ENCODE results near the gene GLCCI1.

Gene GLCCI1

DNA sequence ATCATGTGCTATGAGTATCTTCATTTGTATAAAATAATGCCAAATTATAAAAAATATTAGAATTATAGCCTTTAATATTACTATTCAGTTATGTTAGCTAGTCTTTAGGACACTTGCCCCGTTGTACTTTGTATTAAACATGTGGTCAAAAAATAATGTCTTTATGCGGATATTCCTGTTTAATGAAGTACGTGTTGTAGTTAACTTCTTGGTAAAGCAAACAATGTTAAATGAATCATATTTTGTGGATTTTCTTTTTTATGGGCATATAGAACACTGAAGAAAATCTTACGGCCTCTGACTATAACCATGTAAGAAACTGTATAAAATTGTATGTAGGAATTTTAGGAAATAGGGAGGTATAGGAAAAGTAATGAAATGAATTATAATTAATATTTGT is 14.3 kb downstream of the GLCCI1 start:
- H4K8ac ChIP-seq (ENCODE audit: low read length), result no peak overlapping the region
- no peak for DNase-seq
- H2AFZ ChIP-seq (ENCODE audit: low read depth, low read length), result no peak overlapping the region
- H2BK5ac ChIP-seq (ENCODE audit: low read depth, low read length, poor library complexity, severe bottlenecking), result no peak overlapping the region
- no peak overlapping the region for H2BK12ac ChIP-seq (ENCODE audit: low read length in 2 of 2)
- H3K9me3 ChIP-seq (ENCODE audit: control insufficient read depth, low read length), result no peaks in the 10 kb centered on the region
- no peaks in the 10 kb centered on the region for H3K4me1 ChIP-seq (ENCODE audit: control insufficient read depth, insufficient read depth, low read depth, low read length)
- no peak overlapping the region for H3K18ac ChIP-seq (ENCODE audit: low read depth in 1 of 2, low read length in 2 of 2)
- no peak overlapping the region for H3K4me2 ChIP-seq (ENCODE audit: low read length, poor library complexity, severe bottlenecking)
- H3K36me3 ChIP-seq (ENCODE audit: control insufficient read depth in 1 of 2, insufficient read depth in 2 of 2, low read depth in 1 of 2, low read length in 2 of 2), result no peaks in the 10 kb centered on the region
- H3K9ac ChIP-seq (ENCODE audit: low read length), result no peak overlapping the region
- H3K79me1 ChIP-seq (replicated peaks; ENCODE audit: low read length, poor library complexity, severe bottlenecking), result peaks cover 9% of the 10 kb centered on the region
- H3K4ac ChIP-seq (ENCODE audit: low read depth in 1 of 2, low read length in 2 of 2), result no peak overlapping the region
- no peak overlapping the region for H3K14ac ChIP-seq (ENCODE audit: low read length in 2 of 2)
- H3K23ac ChIP-seq (ENCODE audit: low read length in 2 of 2), result no peak overlapping the region
- WGBS, result 97% methylated on average over 4 of the region's 4 CpGs
- H2AK5ac ChIP-seq (ENCODE audit: low read length, severe bottlenecking), result no peak overlapping the region
- H3K4me3 ChIP-seq (ENCODE audit: insufficient read depth in 1 of 2, low read depth in 1 of 2, low read length in 2 of 2), result no peak overlapping the region
- H2BK15ac ChIP-seq (ENCODE audit: low read depth, poor library complexity, severe bottlenecking), result no peak overlapping the region
- H2BK120ac ChIP-seq (ENCODE audit: low read depth, low read length), result no peak overlapping the region
- no peak overlapping the region for H4K91ac ChIP-seq (ENCODE audit: low read length)
- no peak overlapping the region for H3K27ac ChIP-seq (ENCODE audit: low read length, poor library complexity, severe bottlenecking)
- H3K27me3 ChIP-seq (ENCODE audit: control insufficient read depth in 1 of 2, insufficient read depth in 1 of 2, low read length in 2 of 2), result no peaks in the 10 kb centered on the region

DNA sequence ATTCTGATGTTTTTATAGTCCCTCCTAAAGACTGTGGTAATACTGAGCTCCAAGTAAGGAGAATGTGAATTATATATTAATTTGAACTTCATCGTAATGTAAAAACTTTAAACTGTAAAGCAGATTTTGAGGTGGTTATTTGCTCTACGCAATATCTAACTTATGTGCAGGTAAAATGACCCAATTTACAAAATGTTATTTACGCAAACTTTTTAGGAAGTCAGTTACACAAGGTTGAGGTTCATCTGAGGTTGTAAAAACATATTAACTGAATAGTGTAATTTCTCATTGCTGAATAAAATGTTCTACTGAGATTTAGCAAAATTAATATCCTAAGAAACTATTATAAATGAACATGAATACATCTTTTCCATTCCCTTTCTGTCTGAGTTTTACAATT is 15.8 kb downstream of the GLCCI1 start:
- H3K4me3 ChIP-seq (ENCODE audit: insufficient read depth in 1 of 2, low read depth in 1 of 2, low read length in 2 of 2), result no peak overlapping the region
- H3K23ac ChIP-seq (ENCODE audit: low read length in 2 of 2), result no peak overlapping the region
- no peak overlapping the region for H3K27ac ChIP-seq (ENCODE audit: low read length, poor library complexity, severe bottlenecking)
- H2AFZ ChIP-seq (ENCODE audit: low read depth, low read length), result no peak overlapping the region
- no peaks in the 10 kb centered on the region for H3K4me1 ChIP-seq (ENCODE audit: control insufficient read depth, insufficient read depth, low read depth, low read length)
- H4K91ac ChIP-seq (ENCODE audit: low read length), result no peak overlapping the region
- no peak overlapping the region for H3K4ac ChIP-seq (ENCODE audit: low read depth in 1 of 2, low read length in 2 of 2)
- no peak for DNase-seq
- H3K14ac ChIP-seq (ENCODE audit: low read length in 2 of 2), result no peak overlapping the region
- peaks cover 11% of the 10 kb centered on the region for H3K79me1 ChIP-seq (replicated peaks; ENCODE audit: low read length, poor library complexity, severe bottlenecking)
- H3K27me3 ChIP-seq (ENCODE audit: control insufficient read depth in 1 of 2, insufficient read depth in 1 of 2, low read length in 2 of 2), result no peaks in the 10 kb centered on the region
- H2BK120ac ChIP-seq (ENCODE audit: low read depth, low read length), result no peak overlapping the region
- H2BK15ac ChIP-seq (ENCODE audit: low read depth, poor library complexity, severe bottlenecking), result no peak overlapping the region
- no peaks in the 10 kb centered on the region for H3K9me3 ChIP-seq (ENCODE audit: control insufficient read depth, low read length)
- H2BK5ac ChIP-seq (ENCODE audit: low read depth, low read length, poor library complexity, severe bottlenecking), result no peak overlapping the region
- H3K18ac ChIP-seq (ENCODE audit: low read depth in 1 of 2, low read length in 2 of 2), result no peak overlapping the region
- no peak overlapping the region for H2AK5ac ChIP-seq (ENCODE audit: low read length, severe bottlenecking)
- H4K8ac ChIP-seq (ENCODE audit: low read length), result no peak overlapping the region
- WGBS, result 100% methylated on average over 2 of the region's 3 CpGs
- no peak overlapping the region for H3K9ac ChIP-seq (ENCODE audit: low read length)
- H3K36me3 ChIP-seq (ENCODE audit: control insufficient read depth in 1 of 2, insufficient read depth in 2 of 2, low read depth in 1 of 2, low read length in 2 of 2), result no peaks in the 10 kb centered on the region
- no peak overlapping the region for H2BK12ac ChIP-seq (ENCODE audit: low read length in 2 of 2)
- H3K4me2 ChIP-seq (ENCODE audit: low read length, poor library complexity, severe bottlenecking), result no peak overlapping the region

DNA sequence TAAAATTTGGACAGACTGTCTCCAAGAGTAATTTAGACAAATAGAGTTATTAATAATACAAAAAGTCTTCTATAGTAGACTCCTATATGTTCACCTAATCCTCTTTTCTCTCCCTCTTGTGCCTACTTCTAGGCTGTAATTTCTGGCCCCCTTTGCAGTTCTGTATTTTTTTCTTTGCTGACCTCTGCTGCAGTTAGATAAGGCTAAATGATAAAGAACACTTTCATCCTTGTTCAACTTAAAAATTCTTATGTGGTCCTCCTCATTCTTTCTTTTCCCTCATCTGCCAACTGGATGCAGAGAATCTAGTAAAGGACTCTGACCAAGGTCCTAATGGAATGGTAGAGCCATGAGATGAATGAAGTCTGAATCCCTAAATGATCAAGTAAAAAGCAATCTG is 20.1 kb downstream of the GLCCI1 start:
- H2BK5ac ChIP-seq (ENCODE audit: low read depth, low read length, poor library complexity, severe bottlenecking), result no peak overlapping the region
- H2BK12ac ChIP-seq (ENCODE audit: low read length in 2 of 2), result no peak overlapping the region
- H4K91ac ChIP-seq (ENCODE audit: low read length), result no peak overlapping the region
- H3K9ac ChIP-seq (ENCODE audit: low read length), result no peak overlapping the region
- no peak overlapping the region for H3K14ac ChIP-seq (ENCODE audit: low read length in 2 of 2)
- H2AK5ac ChIP-seq (ENCODE audit: low read length, severe bottlenecking), result no peak overlapping the region
- H3K4me2 ChIP-seq (ENCODE audit: low read length, poor library complexity, severe bottlenecking), result no peak overlapping the region
- no peak overlapping the region for H3K4me3 ChIP-seq (ENCODE audit: insufficient read depth in 1 of 2, low read depth in 1 of 2, low read length in 2 of 2)
- H2BK15ac ChIP-seq (ENCODE audit: low read depth, poor library complexity, severe bottlenecking), result no peak overlapping the region
- DNase-seq, result no peak
- peaks cover 23% of the 10 kb centered on the region for H3K9me3 ChIP-seq (ENCODE audit: control insufficient read depth, low read length)
- H3K36me3 ChIP-seq (ENCODE audit: control insufficient read depth in 1 of 2, insufficient read depth in 2 of 2, low read depth in 1 of 2, low read length in 2 of 2), result no peaks in the 10 kb centered on the region
- H3K4me1 ChIP-seq (ENCODE audit: control insufficient read depth, insufficient read depth, low read depth, low read length), result no peaks in the 10 kb centered on the region
- H3K27ac ChIP-seq (ENCODE audit: low read length, poor library complexity, severe bottlenecking), result no peak overlapping the region
- no peak overlapping the region for H3K18ac ChIP-seq (ENCODE audit: low read depth in 1 of 2, low read length in 2 of 2)
- peaks cover 7% of the 10 kb centered on the region for H3K79me1 ChIP-seq (replicated peaks; ENCODE audit: low read length, poor library complexity, severe bottlenecking)
- no peak overlapping the region for H3K23ac ChIP-seq (ENCODE audit: low read length in 2 of 2)
- H3K4ac ChIP-seq (ENCODE audit: low read depth in 1 of 2, low read length in 2 of 2), result no peak overlapping the region
- no peak overlapping the region for H2BK120ac ChIP-seq (ENCODE audit: low read depth, low read length)
- H4K8ac ChIP-seq (ENCODE audit: low read length), result no peak overlapping the region
- no peak overlapping the region for H2AFZ ChIP-seq (ENCODE audit: low read depth, low read length)
- H3K27me3 ChIP-seq (ENCODE audit: control insufficient read depth in 1 of 2, insufficient read depth in 1 of 2, low read length in 2 of 2), result no peaks in the 10 kb centered on the region

DNA sequence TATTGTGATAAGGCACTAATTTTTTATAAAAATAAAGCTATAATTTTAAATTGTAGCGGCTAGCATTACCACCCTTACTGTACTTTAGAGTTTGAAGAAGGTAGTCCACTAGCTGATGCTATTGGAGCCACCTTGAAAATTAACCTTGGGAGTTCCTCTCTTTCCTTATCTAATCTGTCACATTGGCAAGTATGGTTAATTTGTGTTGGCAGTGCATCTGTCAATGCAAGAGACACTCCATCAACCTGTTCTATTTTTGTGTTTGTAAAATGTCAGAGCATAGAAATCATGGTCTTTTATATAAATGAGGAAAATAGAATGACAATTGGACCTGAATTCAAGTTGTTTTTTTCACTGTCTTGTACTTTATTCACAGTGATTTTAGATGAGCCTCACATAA is 20.5 kb downstream of the GLCCI1 start:
- H3K36me3 ChIP-seq (ENCODE audit: control insufficient read depth in 1 of 2, insufficient read depth in 2 of 2, low read depth in 1 of 2, low read length in 2 of 2), result no peaks in the 10 kb centered on the region
- H2BK120ac ChIP-seq (ENCODE audit: low read depth, low read length), result no peak overlapping the region
- no peak for DNase-seq
- no peak overlapping the region for H3K18ac ChIP-seq (ENCODE audit: low read depth in 1 of 2, low read length in 2 of 2)
- H3K9me3 ChIP-seq (ENCODE audit: control insufficient read depth, low read length), result peaks cover 24% of the 10 kb centered on the region
- H4K8ac ChIP-seq (ENCODE audit: low read length), result no peak overlapping the region
- no peak overlapping the region for H2BK12ac ChIP-seq (ENCODE audit: low read length in 2 of 2)
- H4K91ac ChIP-seq (ENCODE audit: low read length), result no peak overlapping the region
- no peak overlapping the region for H3K9ac ChIP-seq (ENCODE audit: low read length)
- H2BK15ac ChIP-seq (ENCODE audit: low read depth, poor library complexity, severe bottlenecking), result no peak overlapping the region
- H2BK5ac ChIP-seq (ENCODE audit: low read depth, low read length, poor library complexity, severe bottlenecking), result no peak overlapping the region
- no peak overlapping the region for H3K4me3 ChIP-seq (ENCODE audit: insufficient read depth in 1 of 2, low read depth in 1 of 2, low read length in 2 of 2)
- H2AFZ ChIP-seq (ENCODE audit: low read depth, low read length), result no peak overlapping the region
- H3K14ac ChIP-seq (ENCODE audit: low read length in 2 of 2), result no peak overlapping the region
- no peak overlapping the region for H3K27ac ChIP-seq (ENCODE audit: low read length, poor library complexity, severe bottlenecking)
- H3K4ac ChIP-seq (ENCODE audit: low read depth in 1 of 2, low read length in 2 of 2), result no peak overlapping the region
- peaks cover 5% of the 10 kb centered on the region for H3K79me1 ChIP-seq (replicated peaks; ENCODE audit: low read length, poor library complexity, severe bottlenecking)
- H3K27me3 ChIP-seq (ENCODE audit: control insufficient read depth in 1 of 2, insufficient read depth in 1 of 2, low read length in 2 of 2), result no peaks in the 10 kb centered on the region
- WGBS, result no CpG with 5 or more reads among the region's 1 CpG
- H2AK5ac ChIP-seq (ENCODE audit: low read length, severe bottlenecking), result no peak overlapping the region
- no peak overlapping the region for H3K4me2 ChIP-seq (ENCODE audit: low read length, poor library complexity, severe bottlenecking)
- H3K23ac ChIP-seq (ENCODE audit: low read length in 2 of 2), result no peak overlapping the region
- H3K4me1 ChIP-seq (ENCODE audit: control insufficient read depth, insufficient read depth, low read depth, low read length), result no peaks in the 10 kb centered on the region
